Measurements from ENCODE around the gene FKBP10. TPM values are rescaled to one million over a fixed set of nuclear protein-coding genes. Genes with fewer than 3 reads are reported as not detected.
A peak's percentile ranks its signal among the peaks of the same experiment; 100 is the strongest.

FKBP10 gene
- total and polyA plus RNA-seq, 9 of the 15 experiments (the other 6 are each of a cell fraction or from before 2014, with no cell fraction given) = 0.03 to 3.0 (median 1.4) TPM; not detected in 1

GRCh38 chr17:41786227-41787020 is 26.4 kb upstream of the FKBP10 start, which contains the start of gene JUP (continued):
- TF ChIP-seq PBX2 (CRISPR knock-in tag; IDR thresholded peaks at IDR 0.05; ENCODE audit: low read depth) (peak; percentile 94), PBX2 (tag; conservative IDR thresholded peaks at IDR 0.05; ENCODE audit: low read depth) (peak; percentile 100), CHD1 (IDR thresholded peaks at IDR 0.05; ENCODE audit: low read length) (peak; percentile 41), HNRNPUL1 (IDR thresholded peaks at IDR 0.05; ENCODE audit: low read length) (no peak), PHF20 (IDR thresholded peaks at IDR 0.05; ENCODE audit: partially characterized antibody) (no peak), NFATC3 (IDR thresholded peaks at IDR 0.05) (no peak), RB1 (IDR thresholded peaks at IDR 0.05; ENCODE audit: low read depth) (peak; percentile 92), FOXP1 (CRISPR knock-in tag; IDR thresholded peaks at IDR 0.05) (peak; percentile 56; the same call in 1 of the 2 replicates), ZNF511 (CRISPR knock-in tag; IDR thresholded peaks at IDR 0.05) (peak; percentile 48; the same call in 1 of the 2 replicates), FOXP4 (CRISPR knock-in tag; IDR thresholded peaks at IDR 0.05; ENCODE audit: borderline replicate concordance) (0 out of 2 replicates have a peak, but pooled peaks have one; percentile 75), EGR1 (conservative IDR thresholded peaks at IDR 0.05) (peak; percentile 61), CBX5 (IDR thresholded peaks at IDR 0.05; ENCODE audit: borderline replicate concordance, low read depth) (0 out of 2 replicates have a peak, but pooled peaks have one; percentile 42), GABPA (tag; conservative IDR thresholded peaks at IDR 0.05; ENCODE audit: low read depth) (no peak), NFYB (IDR thresholded peaks at IDR 0.05; ENCODE audit: extremely low read depth, insufficient read length) (peak; percentile 75), GATAD2A (IDR thresholded peaks at IDR 0.05) (peak; percentile 73; the same call in 1 of the 2 replicates), THRAP3 (IDR thresholded peaks at IDR 0.05; ENCODE audit: borderline replicate concordance) (no peak), CEBPZ (IDR thresholded peaks at IDR 0.05; ENCODE audit: borderline replicate concordance, low read depth, low read length) (peak; percentile 98)

Data from K562 (cell line).